Measurements from ENCODE around the gene KDM5B.

DNA sequence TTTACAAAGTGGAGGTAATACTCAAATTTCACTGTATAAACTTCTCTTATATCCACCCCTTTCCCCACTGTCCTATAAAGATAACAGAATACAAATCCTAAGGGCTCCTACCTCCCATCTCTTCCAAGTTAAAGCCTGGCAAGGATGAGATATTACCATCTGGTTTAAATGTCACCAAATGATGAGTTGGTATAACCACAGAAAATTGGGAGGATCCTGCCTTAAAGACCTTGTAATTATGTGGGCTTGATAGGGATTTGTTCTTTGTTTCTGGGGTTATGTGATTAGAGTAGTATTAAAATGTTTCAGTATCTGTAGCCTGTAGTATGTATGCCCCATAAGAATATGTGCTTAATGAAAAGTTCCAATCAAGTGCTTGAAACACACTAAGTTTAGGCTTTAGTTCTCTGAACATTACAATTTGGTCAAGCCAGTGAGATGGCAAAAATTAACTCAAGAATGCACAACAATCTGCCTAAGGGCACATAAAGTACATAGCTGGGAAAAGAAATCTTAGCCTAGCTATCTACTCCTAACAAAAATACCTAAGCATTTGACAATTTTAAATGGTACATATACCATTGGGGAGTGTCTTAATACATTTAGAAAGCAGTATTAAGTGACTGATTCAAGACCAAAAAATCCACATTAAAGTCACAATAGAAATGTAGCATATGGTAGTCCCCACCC, 14.0 kb downstream of the KDM5B start:
- TF ChIP-seq ZNF384 (IDR thresholded peaks at IDR 0.05) = no peak
- no peak for TF ChIP-seq SP1 (IDR thresholded peaks at IDR 0.05)
- no peak for TF ChIP-seq FOXK2 (IDR thresholded peaks at IDR 0.05)
- no peak for TF ChIP-seq FOXA1 (IDR thresholded peaks at IDR 0.05)
- TF ChIP-seq, protein P1, sequence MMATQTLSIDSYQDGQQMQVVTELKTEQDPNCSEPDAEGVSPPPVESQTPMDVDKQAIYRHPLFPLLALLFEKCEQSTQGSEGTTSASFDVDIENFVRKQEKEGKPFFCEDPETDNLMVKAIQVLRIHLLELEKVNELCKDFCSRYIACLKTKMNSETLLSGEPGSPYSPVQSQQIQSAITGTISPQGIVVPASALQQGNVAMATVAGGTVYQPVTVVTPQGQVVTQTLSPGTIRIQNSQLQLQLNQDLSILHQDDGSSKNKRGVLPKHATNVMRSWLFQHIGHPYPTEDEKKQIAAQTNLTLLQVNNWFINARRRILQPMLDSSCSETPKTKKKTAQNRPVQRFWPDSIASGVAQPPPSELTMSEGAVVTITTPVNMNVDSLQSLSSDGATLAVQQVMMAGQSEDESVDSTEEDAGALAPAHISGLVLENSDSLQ (IDR thresholded peaks at IDR 0.05) = no peak
- TF ChIP-seq SUZ12 (IDR thresholded peaks at IDR 0.05) = no peak
- no peak for TF ChIP-seq HDGF (IDR thresholded peaks at IDR 0.05; ENCODE audit: borderline replicate concordance)
- no peak for TF ChIP-seq ELF4 (IDR thresholded peaks at IDR 0.05)
- TF ChIP-seq ARNT (IDR thresholded peaks at IDR 0.05) = no peak

All from HEK293T (cell line).